Choroid plexus epithelial cell (primary cell): Measurements from ENCODE around the gene ADAT3.

Source experiments
- DNase-seq: peaks from one replicate; pipeline ENCODE4 v3.0.0-alpha.2; 2010; ENCODE audit warnings: low read depth
- H3K4me3 ChIP-seq: 2 replicates; pipeline ENCODE4 v1.5.1; 2011; ENCODE audit warnings: low read depth, mild to moderate bottlenecking, control low read depth, low read length, moderate library complexity
- TF ChIP-seq, protein P1 (sequence below): conservative IDR thresholded peaks from 2 replicates; pipeline ENCODE4 v1.5.1; 2011; ENCODE audit warnings: low read depth, mild to moderate bottlenecking, control low read depth, inconsistent platforms, low read length, moderate library complexity

Gene ADAT3

GRCh38 chr19:1863328-1863637, 41.9 kb upstream of the ADAT3 start, which contains the start of gene KLF16:
Gene KLF16, minus strand, starts transcription at chr19:1863579. Its CDS starts 82 bp downstream, at chr19:1863497.
- TF ChIP-seq, protein P1, sequence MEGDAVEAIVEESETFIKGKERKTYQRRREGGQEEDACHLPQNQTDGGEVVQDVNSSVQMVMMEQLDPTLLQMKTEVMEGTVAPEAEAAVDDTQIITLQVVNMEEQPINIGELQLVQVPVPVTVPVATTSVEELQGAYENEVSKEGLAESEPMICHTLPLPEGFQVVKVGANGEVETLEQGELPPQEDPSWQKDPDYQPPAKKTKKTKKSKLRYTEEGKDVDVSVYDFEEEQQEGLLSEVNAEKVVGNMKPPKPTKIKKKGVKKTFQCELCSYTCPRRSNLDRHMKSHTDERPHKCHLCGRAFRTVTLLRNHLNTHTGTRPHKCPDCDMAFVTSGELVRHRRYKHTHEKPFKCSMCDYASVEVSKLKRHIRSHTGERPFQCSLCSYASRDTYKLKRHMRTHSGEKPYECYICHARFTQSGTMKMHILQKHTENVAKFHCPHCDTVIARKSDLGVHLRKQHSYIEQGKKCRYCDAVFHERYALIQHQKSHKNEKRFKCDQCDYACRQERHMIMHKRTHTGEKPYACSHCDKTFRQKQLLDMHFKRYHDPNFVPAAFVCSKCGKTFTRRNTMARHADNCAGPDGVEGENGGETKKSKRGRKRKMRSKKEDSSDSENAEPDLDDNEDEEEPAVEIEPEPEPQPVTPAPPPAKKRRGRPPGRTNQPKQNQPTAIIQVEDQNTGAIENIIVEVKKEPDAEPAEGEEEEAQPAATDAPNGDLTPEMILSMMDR = no peak
- no peak for DNase-seq
- H3K4me3 ChIP-seq = peak within 1 kb of the TSS; percentile 86

GRCh38 chr19:1863638-1864479, 41.3 kb upstream of the ADAT3 start:
- TF ChIP-seq, protein P1 = no peak
- peak; percentile 95 for DNase-seq
- H3K4me3 ChIP-seq = peak overlapping the region; percentile 86

DNA sequence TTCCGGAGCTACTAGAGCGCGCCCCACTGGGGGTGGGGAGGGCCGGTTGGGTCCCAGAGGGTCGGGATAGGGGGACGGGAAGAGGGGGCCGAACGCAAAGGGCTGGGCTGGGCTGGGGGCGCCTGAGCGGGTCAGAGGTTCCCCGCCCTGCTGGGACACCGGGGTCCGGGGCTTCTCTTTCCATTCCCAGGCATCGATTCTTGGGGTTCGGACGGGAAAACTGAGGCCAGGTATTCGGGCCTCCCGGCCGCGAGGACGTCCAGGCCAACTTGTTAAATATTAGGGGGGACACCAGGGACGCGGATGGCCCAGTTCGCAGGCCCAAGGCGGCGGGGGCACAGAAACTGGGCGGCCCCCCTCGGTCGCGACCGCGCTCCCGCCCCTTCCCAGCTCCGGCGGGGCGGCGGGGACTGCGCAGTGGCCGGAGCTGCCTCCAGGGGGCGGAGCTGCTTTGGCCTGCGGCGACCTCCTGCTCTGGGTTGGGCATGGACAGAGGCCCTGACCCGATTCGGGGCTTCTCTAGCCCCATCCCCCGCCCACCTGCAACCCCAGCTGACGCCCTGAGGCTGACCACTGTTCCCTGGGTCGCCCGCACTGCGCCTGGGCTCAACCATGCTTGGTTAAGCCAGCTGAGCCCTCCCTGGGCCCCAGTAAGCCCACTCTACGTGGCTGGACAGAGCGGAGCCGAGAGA, 40.6 kb upstream of the ADAT3 start:
- peak; percentile 53 for DNase-seq
- H3K4me3 ChIP-seq = peak overlapping the region; percentile 78
- TF ChIP-seq, protein P1 = peak; percentile 61

GRCh38 chr19:1865172-1866010, 39.8 kb upstream of the ADAT3 start:
- TF ChIP-seq, protein P1 = no peak
- H3K4me3 ChIP-seq = peak overlapping the region; percentile 78
- no peak for DNase-seq

DNA sequence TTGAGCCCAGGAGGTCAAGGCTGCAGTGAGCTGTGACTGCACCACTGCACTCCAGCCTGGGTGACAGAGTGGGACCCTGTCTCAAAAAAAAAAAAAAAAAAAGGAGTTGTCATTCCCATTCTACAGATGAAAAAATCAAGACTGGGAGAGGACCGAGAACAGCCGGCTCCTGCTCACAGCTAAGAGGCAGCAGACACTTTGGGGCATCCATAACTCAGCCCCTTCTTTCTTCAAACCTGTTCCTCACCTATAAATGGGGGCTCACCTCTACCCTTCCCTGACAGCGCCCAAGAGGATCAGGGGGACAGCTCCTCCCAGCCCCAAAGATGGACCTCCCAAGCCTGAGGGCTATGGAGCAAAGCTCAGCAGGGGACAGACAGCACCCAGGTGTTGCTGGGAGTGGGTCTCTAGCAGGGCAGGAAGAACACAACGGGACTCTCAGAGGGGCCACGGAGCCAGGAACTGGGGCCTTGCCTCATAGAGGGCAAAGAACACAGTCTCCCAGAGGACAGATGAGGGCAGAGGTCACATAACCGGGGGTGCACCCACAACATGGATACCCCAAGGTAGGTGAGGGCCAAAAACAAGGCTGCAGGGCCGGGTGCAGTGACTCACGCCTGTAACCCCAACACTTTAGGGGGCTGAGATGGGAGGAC, 38.4 kb upstream of the ADAT3 start:
- TF ChIP-seq, protein P1 = no peak
- H3K4me3 ChIP-seq = no peak overlapping the region
- no peak for DNase-seq

- no peak for DNase-seq
- TF ChIP-seq, protein P1 = no peak
- H3K4me3 ChIP-seq = no peak overlapping the region
These were observed 37.9 kb upstream of the ADAT3 start for GRCh38 chr19:1867349-1867724.
